ENCODE data around the gene MOSPD3. TPM values are rescaled to one million over a fixed set of nuclear protein-coding genes. Genes with fewer than 3 reads are reported as not detected.

MOSPD3 gene
- total and polyA plus RNA-seq, 2 of the 8 experiments (the other 6 are each of a cell fraction or from before 2014, with no cell fraction given) = 20.7 to 21.4 TPM

GRCh38 chr7:100570954-100571828 is 41.1 kb upstream of the MOSPD3 start:
- FAIRE-seq (no peak), DNase-seq (ENCODE audit: low read depth in 1 of 2, low spot score in 2 of 2) (peak in 1 of 2 experiments; percentile 61)
- Histone ChIP-seq H3K4ac (replicated peaks; ENCODE audit: insufficient read length, low read depth, low read length) (no peak overlapping the region), H3K56ac (replicated peaks; ENCODE audit: insufficient read length, low read depth, low read length) (no peak overlapping the region), H2AK5ac (ENCODE audit: low read depth, low read length) (no peak overlapping the region), H3K14ac (ENCODE audit: insufficient read length) (no peak overlapping the region), H3K9ac (replicated peaks in 1 of 4; ENCODE audit: extremely low read depth in 1 of 4, low read depth in 3 of 4, low read length in 3 of 4) (no peak overlapping the region), H3K23me2 (ENCODE audit: low read depth, low read length) (peaks cover 8% of the 10 kb centered on the region; the same call in 1 of the 2 replicates), H2AFZ (ENCODE audit: low read length) (no peak overlapping the region), H3K27me3 (replicated peaks in 1 of 4; ENCODE audit: control insufficient read depth in 3 of 4, extremely low read depth in 1 of 4, insufficient read depth in 3 of 4, low read length in 3 of 4) (peaks cover 0 to 4% (median under 1%) of the 10 kb centered on the region in 4 experiments; a peak in 1 of 7 replicates), H2BK120ac (replicated peaks; ENCODE audit: low read depth, low read length) (no peak overlapping the region), H3K4me2 (ENCODE audit: insufficient read depth in 1 of 2, low read depth in 2 of 2, low read length in 2 of 2) (peak overlapping the region; percentile 74 to 96), H3K9me3 (ENCODE audit: insufficient read depth in 2 of 2, low read depth in 1 of 2, low read length in 1 of 2) (no peaks in the 10 kb centered on the region), H2BK12ac (ENCODE audit: low read depth, low read length) (peak overlapping the region; percentile 92; the same call in 1 of the 2 replicates), H3K4me1 (replicated peaks in 1 of 4; ENCODE audit: control insufficient read depth in 3 of 4, insufficient read depth in 4 of 4, low read length in 3 of 4) (peaks cover 0 to 41% (median 27%) of the 10 kb centered on the region in 4 experiments; a peak in 6 of 7 replicates), H2BK15ac (ENCODE audit: low read length) (no peak overlapping the region), H3K23ac (ENCODE audit: insufficient read length) (no peak overlapping the region), H4K91ac (replicated peaks; ENCODE audit: insufficient read length, low read length) (peak overlapping the region; percentile 5), H2BK5ac (ENCODE audit: low read depth, low read length) (peak overlapping the region; percentile 27; the same call in 1 of the 2 replicates), H4K20me1 (replicated peaks in 1 of 2; ENCODE audit: control insufficient read depth in 1 of 2, insufficient read depth in 2 of 2, low read length in 2 of 2) (peaks cover 0 to 6% of the 10 kb centered on the region in 2 experiments), H3K4me3 (ENCODE audit: extremely low read depth in 1 of 4, insufficient read depth in 2 of 4, low read depth in 3 of 4, low read length in 4 of 4) (peak overlapping the region in 1 of 4 experiments; percentile 26; a peak in 1 of 8 replicates), H3K27ac (ENCODE audit: low read depth, low read length) (no peak overlapping the region), H3K79me1 (ENCODE audit: low read depth, low read length) (peaks cover 4% of the 10 kb centered on the region; the same call in 1 of the 2 replicates), H3K18ac (ENCODE audit: extremely low read depth, low read length) (peak overlapping the region; percentile 62), H4K8ac (ENCODE audit: extremely low read depth, insufficient read depth, low read length) (peak overlapping the region; percentile 22; the same call in 1 of the 2 replicates), H2BK20ac (ENCODE audit: low read length) (0 out of 2 replicates have a peak overlapping the region, but pooled peaks have one; percentile 3), H3K79me2 (ENCODE audit: control insufficient read depth in 1 of 2, insufficient read depth in 2 of 2, low read length in 2 of 2) (no peaks in the 10 kb centered on the region), H3K36me3 (ENCODE audit: control insufficient read depth in 2 of 4, insufficient read depth in 4 of 4, low read length in 3 of 4) (peaks cover 0 to 14% (median 4%) of the 10 kb centered on the region in 4 experiments; a peak in 5 of 8 replicates), H4K5ac (ENCODE audit: insufficient read length, low read depth, low read length) (no peak overlapping the region)
- ChIA-PET CTCF (ENCODE audit: partially characterized antibody) (interaction anchor here (0.7 to 4.8 kb wide), 17 partner anchors 8 to 122 kb away, joined by 3 to 53 read pairs (median 4); partner anchors contain the start of genes FBXO24 and LRCH4), POLR2A (ENCODE audit: partially characterized antibody) (interaction anchor here (0.7 to 4.8 kb wide), 15 partner anchors 13 to 143 kb away, joined by 3 to 83 read pairs (median 5); partner anchors contain the start of genes AGFG2, FBXO24, LRCH4 and PCOLCE)
- WGBS, 2 experiments (ENCODE audit: extremely low coverage in 1 of 2, insufficient coverage in 1 of 2, insufficient read length in 1 of 2, insufficient replicate concordance in 2 of 2, low coverage in 1 of 2, low lambda C conversion rate in 2 of 2, missing lambda C conversion rate in 1 of 2) = 69% methylated on average over 25 of the region's 26 CpGs; no CpG with 5 or more reads in 1 of the 2 experiments
- TF ChIP-seq SIN3A (conservative IDR thresholded peaks at IDR 0.05 in 1 of 2, IDR thresholded peaks at IDR 0.05 in 1 of 2; ENCODE audit: low read depth in 1 of 2, low read length in 2 of 2) (no peak), CTCF (IDR thresholded peaks at IDR 0.05; ENCODE audit: control extremely low read depth in 1 of 3, insufficient read depth in 1 of 3, low read depth in 1 of 3, low read length in 3 of 3) (no peak), BRCA1 (IDR thresholded peaks at IDR 0.05; ENCODE audit: low read depth, low read length) (no peak), SRF (IDR thresholded peaks at IDR 0.05; ENCODE audit: low read depth, low read length) (no peak), POLR2AphosphoS5 (IDR thresholded peaks at IDR 0.05; ENCODE audit: low read depth, low read length) (0 out of 2 replicates have a peak, but pooled peaks have one; percentile 41), SP1 (IDR thresholded peaks at IDR 0.05; ENCODE audit: low read depth, low read length) (no peak), RFX5 (IDR thresholded peaks at IDR 0.05; ENCODE audit: borderline replicate concordance, low read depth, low read length) (no peak), YY1 (IDR thresholded peaks at IDR 0.05; ENCODE audit: low read depth, low read length) (no peak)
